Measurements from ENCODE around the gene L3MBTL1.
"Not testable (repeated sequence)": the region's sequence is repeated elsewhere in the genome, so short reads cannot be mapped to it uniquely, and the experiment has no call there.

The L3MBTL1 gene

GRCh38 chr20:43507150-43508080 lies at the start of gene L3MBTL1:
L3MBTL1 (plus strand) TSS chr20:43507697; CDS start chr20:43513504, 5,807 bp downstream.
- DNase-seq = no peak

GRCh38 chr20:43458422-43458924 lies 49.0 kb upstream of the L3MBTL1 start:
- no peak for DNase-seq

- DNase-seq = peak; percentile 41
Observed at GRCh38 chr20:43459022-43459942, 48.2 kb upstream of the L3MBTL1 start.

GRCh38 chr20:43460172-43460829 lies 47.2 kb upstream of the L3MBTL1 start:
- no peak for DNase-seq

- no peak for DNase-seq
Observed at GRCh38 chr20:43460830-43461200, 46.7 kb upstream of the L3MBTL1 start.

GRCh38 chr20:43461894-43462659 lies 45.4 kb upstream of the L3MBTL1 start:
- no peak for DNase-seq

- DNase-seq = no peak
Observed at GRCh38 chr20:43462660-43463526, 44.6 kb upstream of the L3MBTL1 start.

- DNase-seq = no peak
Observed at GRCh38 chr20:43463527-43464218, 43.8 kb upstream of the L3MBTL1 start.

- no peak for DNase-seq
Observed at GRCh38 chr20:43464219-43464790, 43.2 kb upstream of the L3MBTL1 start.

GRCh38 chr20:43465625-43465943 lies 41.9 kb upstream of the L3MBTL1 start:
- no peak for DNase-seq

- no peak for DNase-seq
Observed at GRCh38 chr20:43467589-43467988, 39.9 kb upstream of the L3MBTL1 start.

- DNase-seq = no peak
Observed at GRCh38 chr20:43472671-43473380, 34.7 kb upstream of the L3MBTL1 start.

GRCh38 chr20:43473381-43473704 lies 34.2 kb upstream of the L3MBTL1 start:
- no peak for DNase-seq

GRCh38 chr20:43477193-43477592 lies 30.3 kb upstream of the L3MBTL1 start:
- DNase-seq = no peak

GRCh38 chr20:43477619-43478018 lies 29.9 kb upstream of the L3MBTL1 start:
- DNase-seq = no peak

GRCh38 chr20:43490038-43490437 lies 17.5 kb upstream of the L3MBTL1 start:
- no peak for DNase-seq

GRCh38 chr20:43492101-43492500 lies 15.4 kb upstream of the L3MBTL1 start:
- DNase-seq = peak; percentile 66

- no peak for DNase-seq
Observed at GRCh38 chr20:43495388-43495787, 12.1 kb upstream of the L3MBTL1 start.

- not testable (repeated sequence) for DNase-seq
Observed at GRCh38 chr20:43502021-43502420, 5.5 kb upstream of the L3MBTL1 start.

- no peak for DNase-seq
Observed at GRCh38 chr20:43506238-43506637, 1.3 kb upstream of the L3MBTL1 start.
